Ishikawa (cell line): Measurements from ENCODE around the gene RHOBTB3.

Source experiments
- CEBPB ChIP-seq: IDR thresholded peaks from 2 replicates; pipeline ENCODE4 v1.6.1; 2012
- CREB1 ChIP-seq: IDR thresholded peaks from 2 replicates; pipeline ENCODE4 v1.6.1; 2012; ENCODE audit warnings: low read depth
- EGR1 ChIP-seq: IDR thresholded peaks from 2 replicates; pipeline ENCODE4 v1.6.1; 2012
- EP300 ChIP-seq: IDR thresholded peaks from 2 replicates; pipeline ENCODE4 v1.6.1; 2012; ENCODE audit warnings: borderline replicate concordance
- FOXM1 ChIP-seq: IDR thresholded peaks from 2 replicates; pipeline ENCODE4 v1.6.1; 2012; ENCODE audit warnings: low read depth, borderline replicate concordance
- MAX ChIP-seq: IDR thresholded peaks from 2 replicates; pipeline ENCODE4 v1.6.1; 2012
- NFIC ChIP-seq: IDR thresholded peaks from 2 replicates; pipeline ENCODE4 v1.6.1; 2012
- RAD21 ChIP-seq: IDR thresholded peaks from 2 replicates; pipeline ENCODE4 v1.6.1; 2012; ENCODE audit warnings: low read depth
- REST ChIP-seq: IDR thresholded peaks from 2 replicates; pipeline ENCODE4 v1.6.1; 2012; ENCODE audit warnings: low read depth, mild to moderate bottlenecking
- TAF1 ChIP-seq: IDR thresholded peaks from 2 replicates; pipeline ENCODE4 v1.6.1; 2012; ENCODE audit warnings: low read depth, mild to moderate bottlenecking
- TCF12 ChIP-seq: IDR thresholded peaks from 2 replicates; pipeline ENCODE4 v1.6.1; 2012; ENCODE audit warnings: low read depth
- TEAD4 ChIP-seq: IDR thresholded peaks from 2 replicates; pipeline ENCODE4 v1.6.1; 2012
- USF1 ChIP-seq: IDR thresholded peaks from 2 replicates; pipeline ENCODE4 v1.6.1; 2012
- YY1 ChIP-seq: IDR thresholded peaks from 2 replicates; pipeline ENCODE4 v1.6.1; 2012; ENCODE audit warnings: low read depth
- ZBTB7A ChIP-seq: IDR thresholded peaks from 2 replicates; pipeline ENCODE4 v1.6.1; 2012; ENCODE audit warnings: low read depth

Gene RHOBTB3

DNA sequence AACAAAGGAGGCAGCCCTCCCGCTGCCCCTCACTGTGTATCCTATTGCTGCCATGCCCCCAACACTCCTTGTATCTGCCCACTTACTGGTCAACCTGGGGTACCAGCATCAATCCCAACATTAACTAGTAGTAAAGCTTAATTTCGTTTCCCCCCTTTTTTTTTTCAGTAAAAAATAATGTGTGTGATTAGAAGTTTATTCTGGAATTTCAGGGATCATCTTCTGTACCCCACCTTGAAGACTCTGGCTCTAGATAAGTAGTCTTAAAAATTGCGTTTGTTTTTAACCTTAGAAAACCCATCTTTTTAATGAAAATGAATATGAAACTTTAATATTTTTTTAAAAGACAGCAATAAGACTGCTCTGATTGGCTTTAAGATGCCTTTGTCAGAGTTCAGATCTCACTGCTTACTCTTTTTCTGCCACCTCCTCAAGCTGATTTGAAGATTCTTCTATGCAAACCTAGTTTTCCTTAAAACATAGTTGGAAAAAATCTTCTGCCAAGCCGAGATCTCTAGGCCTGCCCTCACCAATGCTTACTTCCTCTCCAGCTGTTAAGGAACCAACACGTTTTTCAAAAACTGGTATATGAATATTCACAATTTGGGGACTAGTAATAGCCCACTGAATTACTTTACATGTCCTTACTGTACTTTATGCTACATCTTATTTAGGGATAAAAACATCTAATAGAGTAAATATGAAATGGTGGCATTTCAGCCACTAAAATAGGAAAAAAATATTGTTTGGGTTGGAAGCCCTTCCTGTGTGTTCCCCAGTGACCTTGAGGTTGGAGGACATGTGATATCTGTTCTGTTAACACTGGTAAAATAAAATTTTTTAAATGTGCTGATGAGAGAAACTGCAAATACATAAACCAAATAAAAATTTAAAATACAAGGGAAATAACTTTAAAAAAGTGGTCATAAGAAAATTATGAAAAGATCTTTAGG lies 4.0 kb upstream of the RHOBTB3 start:
- TF ChIP-seq YY1 (no peak), RAD21 (no peak), EGR1 (no peak), FOXM1 (no peak), TAF1 (no peak), USF1 (no peak), CREB1 (no peak), EP300 (no peak), TCF12 (no peak), ZBTB7A (no peak), REST (no peak), CEBPB (no peak), TEAD4 (no peak), NFIC (no peak)

DNA sequence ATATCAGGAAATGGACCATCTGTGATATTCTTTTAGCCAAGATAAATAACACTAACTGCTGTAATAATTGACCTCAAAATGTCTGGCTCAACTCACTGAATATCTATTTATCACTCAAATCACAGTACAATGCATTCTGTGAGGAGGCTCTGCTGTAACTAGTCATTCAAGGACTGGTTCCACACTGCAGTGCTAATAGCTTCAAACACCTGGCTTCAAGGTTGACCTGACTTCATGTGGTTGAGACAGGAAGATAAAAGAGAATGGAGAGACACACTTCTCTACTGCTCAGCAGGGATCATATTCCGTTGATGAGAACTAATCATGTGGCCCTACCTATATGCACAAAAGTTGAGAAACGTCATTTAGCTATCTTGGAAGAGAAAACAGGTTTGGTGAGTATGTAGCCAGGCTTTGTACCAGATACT lies 3.4 kb upstream of the RHOBTB3 start:
- TF ChIP-seq MAX (0 out of 2 replicates have a peak, but pooled peaks have one; percentile 13), CEBPB (no peak)

DNA sequence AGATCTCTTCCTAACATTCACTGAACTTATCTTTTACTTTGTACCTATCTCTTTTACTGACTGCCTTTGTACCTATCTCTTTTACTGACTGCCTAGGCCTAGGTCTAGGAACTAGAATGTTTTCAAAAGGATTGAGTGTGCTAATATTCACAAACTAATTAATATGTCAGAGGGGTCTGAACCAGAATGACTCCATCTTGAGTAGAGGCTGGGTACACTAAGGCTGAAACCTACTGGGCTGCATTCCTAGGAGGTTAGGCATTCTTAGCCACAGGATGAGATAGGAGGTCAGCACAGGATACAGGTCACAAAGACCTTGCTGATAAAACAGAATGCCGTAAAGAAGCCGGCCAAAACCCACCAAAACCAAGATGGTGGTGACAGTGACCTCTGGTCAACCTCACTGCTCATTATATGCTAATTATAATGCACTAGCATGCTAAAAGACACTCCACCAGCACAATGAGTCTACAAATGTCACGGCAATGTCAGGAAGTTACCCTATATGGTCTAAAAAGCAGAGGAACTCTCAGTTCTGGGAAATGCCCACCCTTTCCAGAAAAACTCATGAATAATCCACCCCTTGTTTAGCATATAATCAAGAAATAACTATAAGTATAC lies 2.5 kb upstream of the RHOBTB3 start:
- TF ChIP-seq TEAD4 (peak; percentile 53; the same call in 1 of the 2 replicates), REST (no peak), TCF12 (no peak), EGR1 (no peak)

GRCh38 chr5:95729115-95730010 lies 1.8 kb upstream of the RHOBTB3 start:
- no peak for TF ChIP-seq ZBTB7A
- no peak for TF ChIP-seq FOXM1
- TF ChIP-seq MAX = no peak
- no peak for TF ChIP-seq TAF1
- no peak for TF ChIP-seq EGR1
- no peak for TF ChIP-seq EP300

DNA sequence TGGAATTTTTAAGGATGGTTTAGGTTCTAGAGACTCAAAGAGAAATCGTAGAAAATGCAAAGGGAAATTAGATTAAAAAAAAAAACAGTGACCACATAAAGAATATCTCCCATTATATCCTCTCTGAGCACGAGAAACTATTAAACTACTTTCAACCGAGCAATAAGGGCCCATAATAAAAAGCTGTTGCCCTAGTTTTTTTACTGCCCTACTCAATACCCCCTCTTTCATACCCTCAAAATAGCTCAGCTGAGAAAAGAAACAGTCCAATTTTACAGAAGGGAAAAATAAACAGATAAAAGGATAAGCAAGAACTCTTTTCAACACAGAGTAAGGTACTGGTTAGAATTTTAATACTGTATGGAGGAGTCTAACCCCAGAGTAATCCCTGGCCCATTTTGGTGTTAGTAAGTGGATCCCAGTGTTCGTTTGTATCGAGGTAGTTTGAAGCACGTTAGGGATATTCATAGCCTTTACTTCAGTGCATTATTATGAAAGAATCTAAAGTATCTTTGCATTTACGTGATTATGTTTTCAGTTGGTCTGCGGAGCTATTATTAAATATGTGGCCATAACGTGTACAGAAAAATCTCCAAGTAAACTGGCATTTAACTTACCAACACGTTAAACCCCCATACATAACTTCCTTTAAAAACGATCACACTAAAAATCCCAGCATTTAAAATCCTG lies 980 bp upstream of the RHOBTB3 start:
- no peak for TF ChIP-seq EP300
- no peak for TF ChIP-seq CEBPB
- no peak for TF ChIP-seq ZBTB7A
- TF ChIP-seq USF1 = no peak
- TF ChIP-seq RAD21 = no peak
- TF ChIP-seq YY1 = no peak
- no peak for TF ChIP-seq TAF1
- no peak for TF ChIP-seq NFIC
- no peak for TF ChIP-seq MAX
- no peak for TF ChIP-seq CREB1
- TF ChIP-seq TCF12 = no peak
- TF ChIP-seq EGR1 = no peak
- TF ChIP-seq TEAD4 = no peak
